22Rv1 (cell line): ENCODE measurements around the gene BCL2L13.

Experiments
- ZFX ChIP-seq: fragments of 450-650 bp; IDR thresholded peaks from 2 replicates; pipeline ENCODE4 v1.6.1; 2017; ENCODE audit warnings: antibody characterized with exemption, borderline replicate concordance
- TF ChIP-seq, protein P1 (sequence below): fragments of 450-650 bp; IDR thresholded peaks from 2 replicates; pipeline ENCODE4 v1.5.1; 2017; ENCODE audit warnings: mild to moderate bottlenecking

DNA sequence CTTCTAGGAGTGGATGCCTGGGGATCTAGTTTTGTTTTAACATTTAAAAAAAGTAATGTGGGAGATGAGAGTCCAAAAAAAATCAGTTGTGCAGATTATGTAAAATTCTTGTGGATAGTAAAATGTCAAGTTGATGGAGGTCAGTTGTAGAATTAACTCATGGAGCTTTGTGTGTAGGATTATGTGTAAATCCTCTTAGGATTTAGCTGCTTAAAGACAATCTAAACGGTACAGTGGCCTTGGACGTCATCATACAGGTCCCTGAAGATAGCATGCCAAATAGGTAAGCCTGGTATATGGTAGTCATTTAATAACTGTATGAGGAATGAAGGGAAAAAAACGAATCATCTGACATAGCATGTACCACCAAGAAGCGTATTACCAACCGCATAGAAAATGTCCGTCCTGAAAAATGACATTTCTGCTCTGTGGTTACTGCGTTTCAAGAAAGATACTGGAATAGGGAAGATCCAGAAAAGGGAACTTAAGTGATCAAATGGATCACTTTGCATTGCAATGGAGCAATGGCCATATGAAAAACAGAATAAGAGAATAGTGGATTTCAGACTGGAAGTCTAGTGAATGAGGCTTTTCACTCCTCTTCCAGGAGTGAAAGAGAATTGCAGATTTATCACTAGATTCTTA lies 61.3 kb downstream of the BCL2L13 start:
- TF ChIP-seq, protein P1, sequence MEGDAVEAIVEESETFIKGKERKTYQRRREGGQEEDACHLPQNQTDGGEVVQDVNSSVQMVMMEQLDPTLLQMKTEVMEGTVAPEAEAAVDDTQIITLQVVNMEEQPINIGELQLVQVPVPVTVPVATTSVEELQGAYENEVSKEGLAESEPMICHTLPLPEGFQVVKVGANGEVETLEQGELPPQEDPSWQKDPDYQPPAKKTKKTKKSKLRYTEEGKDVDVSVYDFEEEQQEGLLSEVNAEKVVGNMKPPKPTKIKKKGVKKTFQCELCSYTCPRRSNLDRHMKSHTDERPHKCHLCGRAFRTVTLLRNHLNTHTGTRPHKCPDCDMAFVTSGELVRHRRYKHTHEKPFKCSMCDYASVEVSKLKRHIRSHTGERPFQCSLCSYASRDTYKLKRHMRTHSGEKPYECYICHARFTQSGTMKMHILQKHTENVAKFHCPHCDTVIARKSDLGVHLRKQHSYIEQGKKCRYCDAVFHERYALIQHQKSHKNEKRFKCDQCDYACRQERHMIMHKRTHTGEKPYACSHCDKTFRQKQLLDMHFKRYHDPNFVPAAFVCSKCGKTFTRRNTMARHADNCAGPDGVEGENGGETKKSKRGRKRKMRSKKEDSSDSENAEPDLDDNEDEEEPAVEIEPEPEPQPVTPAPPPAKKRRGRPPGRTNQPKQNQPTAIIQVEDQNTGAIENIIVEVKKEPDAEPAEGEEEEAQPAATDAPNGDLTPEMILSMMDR: no peak
- TF ChIP-seq ZFX: no peak
